Neural cell (in vitro differentiated cells): Measurements from ENCODE around the gene ZFP36. TPM values are rescaled to one million over a fixed set of nuclear protein-coding genes. Genes with fewer than 3 reads are reported as not detected.

Source experiments
- H2AFZ ChIP-seq: fragments of 200-600, 300-800 bp; sonication (generic), shearing (Covaris generic); 2 replicates; pipeline ENCODE4 v1.6.0; 2014; ENCODE audit warnings: low read depth, mild to moderate bottlenecking, antibody characterized with exemption, low read length, moderate library complexity
- H3F3A ChIP-seq: fragments of 200-600 bp; shearing (Covaris generic); 2 replicates; pipeline ENCODE4 v1.6.1; 2016; ENCODE audit warnings: mild to moderate bottlenecking, moderate library complexity, mixed read lengths, antibody characterized with exemption, low read length; ENCODE audit not compliant: insufficient read depth, poor library complexity, severe bottlenecking
- H3K27ac ChIP-seq: fragments of 200-600, 300-800 bp; sonication (generic), shearing (Covaris generic); 2 replicates; pipeline ENCODE4 v1.5.1; 2014; ENCODE audit warnings: mild to moderate bottlenecking, low read length, moderate library complexity
- H3K27me3 ChIP-seq: fragments of 300-800, 200-600 bp; sonication (generic), shearing (Covaris generic); 2 replicates; pipeline ENCODE4 v1.6.0; 2014; ENCODE audit warnings: mild to moderate bottlenecking, low read depth, low read length, moderate library complexity; ENCODE audit not compliant: insufficient read depth
- H3K36me3 ChIP-seq: fragments of 300-800, 200-600 bp; sonication (generic), shearing (Covaris generic); 2 replicates; pipeline ENCODE4 v1.5.1; 2014; ENCODE audit warnings: mild to moderate bottlenecking, antibody characterized with exemption, low read length, moderate library complexity; ENCODE audit not compliant: insufficient read depth
- H3K4me2 ChIP-seq: fragments of 300-800, 200-600 bp; sonication (generic), shearing (Covaris generic); 2 replicates; pipeline ENCODE4 v1.6.0; 2014; ENCODE audit warnings: mild to moderate bottlenecking, low read length
- H3K4me3 ChIP-seq: fragments of 300-800, 200-600 bp; sonication (generic), shearing (Covaris generic); 2 replicates; pipeline ENCODE4 v1.5.1; 2014; ENCODE audit warnings: mild to moderate bottlenecking, low read length, moderate library complexity
- H3K79me2 ChIP-seq: fragments of 200-600 bp; shearing (Covaris generic); replicated peaks from 2 replicates; pipeline ENCODE4 v1.6.0; 2014; ENCODE audit warnings: mild to moderate bottlenecking, low read length, moderate library complexity; ENCODE audit not compliant: insufficient read depth
- H3K9ac ChIP-seq: fragments of 300-800, 200-600 bp; sonication (generic), shearing (Covaris generic); 2 replicates; pipeline ENCODE4 v1.6.1; 2016; ENCODE audit warnings: mild to moderate bottlenecking, low read length, mixed read lengths
- H3K9me2 ChIP-seq: fragments of 200-600 bp; shearing (Covaris generic); 2 replicates; pipeline ENCODE4 v1.6.1; 2016; ENCODE audit warnings: mild to moderate bottlenecking, low read length, mixed read lengths; ENCODE audit not compliant: insufficient read depth
- H3K9me3 ChIP-seq: fragments of 200-600, 300-800 bp; sonication (generic), shearing (Covaris generic); 2 replicates; pipeline ENCODE4 v1.6.1; 2016; ENCODE audit warnings: mild to moderate bottlenecking, mixed run types, low read length, moderate library complexity, mixed read lengths
- H4K20me1 ChIP-seq: fragments of 200-600 bp; shearing (Covaris generic); 2 replicates; pipeline ENCODE4 v1.6.1; 2016; ENCODE audit warnings: mild to moderate bottlenecking, mixed run types; ENCODE audit not compliant: insufficient read depth
- CTCF ChIP-seq: fragments of 450-650 bp; IDR thresholded peaks from 2 replicates; pipeline ENCODE4 v1.5.1; 2014; ENCODE audit warnings: antibody characterized with exemption, mild to moderate bottlenecking, moderate library complexity; ENCODE audit not compliant: poor library complexity, severe bottlenecking
- EP300 ChIP-seq: fragments of 450-650 bp; conservative IDR thresholded peaks from 2 replicates; pipeline ENCODE4 v1.6.1; 2014; ENCODE audit warnings: antibody characterized with exemption, mild to moderate bottlenecking, moderate library complexity; ENCODE audit not compliant: poor library complexity, severe bottlenecking
- EZH2 ChIP-seq: fragments of 200-600, 300-800 bp; shearing (Covaris generic), sonication (generic); IDR thresholded peaks from 2 replicates; pipeline ENCODE4 v1.6.1; 2014; ENCODE audit warnings: antibody characterized with exemption, low read length, borderline replicate concordance, mild to moderate bottlenecking; ENCODE audit not compliant: insufficient read depth, poor library complexity, severe bottlenecking
- MXI1 ChIP-seq: fragments of 450-650 bp; conservative IDR thresholded peaks from 2 replicates; pipeline ENCODE4 v1.6.1; 2014; ENCODE audit warnings: antibody characterized with exemption, mild to moderate bottlenecking; ENCODE audit not compliant: poor library complexity, severe bottlenecking
- POLR2AphosphoS5 ChIP-seq: IDR thresholded peaks from 2 replicates; pipeline ENCODE4 v1.6.1; 2012
- RAD21 ChIP-seq: fragments of 450-650 bp; conservative IDR thresholded peaks from 2 replicates; pipeline ENCODE4 v1.6.1; 2014; ENCODE audit warnings: antibody characterized with exemption, mild to moderate bottlenecking, moderate library complexity
- REST ChIP-seq: IDR thresholded peaks from 2 replicates; pipeline ENCODE4 v1.6.1; 2012; ENCODE audit warnings: borderline replicate concordance
- SMC3 ChIP-seq: fragments of 450-650 bp; conservative IDR thresholded peaks from 2 replicates; pipeline ENCODE4 v1.6.1; 2014; ENCODE audit warnings: antibody characterized with exemption, mild to moderate bottlenecking, moderate library complexity; ENCODE audit not compliant: poor library complexity
- TAF1 ChIP-seq: IDR thresholded peaks from 2 replicates; pipeline ENCODE4 v1.6.1; 2012; ENCODE audit warnings: low read depth
- polyA plus RNA-seq: library from polyadenylated mRNA; depleted of rRNA; stranded (reverse); fragments of >200 nt; gene quantifications from 2 replicates; pipeline ENCODE4 v1.2.3, GENCODE V29; 2014

ZFP36 gene
- polyA plus RNA-seq, 1 donor from 2014 or later, result not detected

- no peak overlapping the region for H2AFZ ChIP-seq
- no peaks in the 10 kb centered on the region for H4K20me1 ChIP-seq
- no peaks in the 10 kb centered on the region for H3K9me3 ChIP-seq
- no peaks in the 10 kb centered on the region for H3K9me2 ChIP-seq
- no peak for TF ChIP-seq POLR2AphosphoS5
- no peak for TF ChIP-seq RAD21
- no peak for TF ChIP-seq TAF1
- no peak for TF ChIP-seq EZH2
- no peak for TF ChIP-seq SMC3
- no peak for TF ChIP-seq REST
- TF ChIP-seq MXI1, result no peak
- TF ChIP-seq CTCF, result no peak
- TF ChIP-seq EP300, result no peak
- H3K9ac ChIP-seq, result no peak overlapping the region
- no peaks in the 10 kb centered on the region for H3F3A ChIP-seq
- H3K36me3 ChIP-seq, result no peaks in the 10 kb centered on the region
- H3K27me3 ChIP-seq, result no peaks in the 10 kb centered on the region
- H3K79me2 ChIP-seq, result peaks cover 22% of the 10 kb centered on the region
- H3K4me3 ChIP-seq, result no peak overlapping the region
- H3K4me2 ChIP-seq, result no peak overlapping the region
- no peak overlapping the region for H3K27ac ChIP-seq
Measured at GRCh38 chr19:39419003-39419402, 12.4 kb downstream of the ZFP36 start.

- Histone ChIP-seq H3K9ac (no peak overlapping the region), H3K27me3 (no peaks in the 10 kb centered on the region), H3K9me2 (no peaks in the 10 kb centered on the region), H3K4me2 (no peak overlapping the region), H3K27ac (no peak overlapping the region), H4K20me1 (no peaks in the 10 kb centered on the region), H2AFZ (no peak overlapping the region), H3K9me3 (no peaks in the 10 kb centered on the region), H3K4me3 (no peak overlapping the region), H3K79me2 (peaks cover 5% of the 10 kb centered on the region), H3K36me3 (no peaks in the 10 kb centered on the region), H3F3A (no peaks in the 10 kb centered on the region)
- TF ChIP-seq CTCF (no peak), RAD21 (no peak), EP300 (no peak), TAF1 (no peak), EZH2 (no peak), SMC3 (no peak), MXI1 (no peak), POLR2AphosphoS5 (no peak), REST (no peak)
Measured at GRCh38 chr19:39420769-39421168, 14.1 kb downstream of the ZFP36 start.
